HT1080 (cell line): Measurements from ENCODE around the gene ROBO1. TPM values are rescaled to one million over a fixed set of nuclear protein-coding genes. Genes with fewer than 3 reads are reported as not detected.

Source experiments
- DNase-seq: peaks from one replicate; pipeline ENCODE4 v3.0.0-alpha.2; 2015; ENCODE audit warnings: low read depth
- total RNA-seq: library from RNA; depleted of rRNA; stranded (reverse); fragments of >200 nt; shearing (Covaris generic); gene quantifications from 2 replicates; pipeline ENCODE4 v1.2.3, GENCODE V29; 2014

ROBO1 gene
- total RNA-seq, 1 experiment from 2014 or later = 15.1 TPM

- no peak for DNase-seq
These were observed 910.2 kb downstream of the ROBO1 start for GRCh38 chr3:78857494-78858111.

DNA sequence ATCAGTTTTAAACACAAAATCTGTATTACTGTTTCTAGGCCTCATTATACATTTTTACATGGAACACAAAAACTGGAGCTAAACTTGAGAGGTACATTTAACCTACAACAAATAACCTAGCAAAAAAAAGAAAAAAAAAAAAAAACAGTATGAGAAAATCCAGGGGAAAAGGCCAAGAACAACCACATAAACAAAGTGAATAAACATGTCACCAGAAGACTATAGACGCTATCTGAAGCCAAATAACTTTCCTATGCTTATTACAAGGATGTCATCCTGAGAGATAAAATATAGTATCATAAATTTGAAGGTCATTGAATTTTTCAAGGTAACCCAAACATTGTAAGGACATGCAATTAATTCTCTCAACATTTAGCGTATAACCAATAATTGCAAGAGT, 911.6 kb downstream of the ROBO1 start:
- no peak for DNase-seq

GRCh38 chr3:78855190-78855589, 912.6 kb downstream of the ROBO1 start:
- no peak for DNase-seq

GRCh38 chr3:78848392-78849288, 919.2 kb downstream of the ROBO1 start:
- DNase-seq = no peak

GRCh38 chr3:78847603-78848002, 920.2 kb downstream of the ROBO1 start:
- DNase-seq = no peak

DNA sequence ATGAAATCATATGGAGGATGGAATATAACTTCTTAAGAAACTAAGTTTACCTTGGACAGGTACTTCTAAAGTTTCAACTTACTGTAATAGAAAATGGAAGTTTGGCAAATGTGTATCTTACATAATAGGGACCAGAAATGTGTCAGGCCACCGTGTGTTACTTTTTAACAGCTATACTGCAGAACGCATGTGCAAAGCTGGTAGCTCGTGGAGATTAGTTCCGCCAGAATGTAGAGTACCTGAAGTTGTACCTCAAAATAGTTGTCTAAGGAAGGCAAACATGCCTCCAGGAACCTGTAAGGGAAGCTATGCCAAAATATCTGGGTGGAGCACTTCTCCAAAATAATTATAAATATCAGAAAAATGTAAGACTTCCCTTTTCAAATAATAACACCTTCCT, 920.6 kb downstream of the ROBO1 start:
- no peak for DNase-seq

- peak; percentile 6 for DNase-seq
These were observed 921.1 kb downstream of the ROBO1 start for GRCh38 chr3:78846718-78847117.

DNA sequence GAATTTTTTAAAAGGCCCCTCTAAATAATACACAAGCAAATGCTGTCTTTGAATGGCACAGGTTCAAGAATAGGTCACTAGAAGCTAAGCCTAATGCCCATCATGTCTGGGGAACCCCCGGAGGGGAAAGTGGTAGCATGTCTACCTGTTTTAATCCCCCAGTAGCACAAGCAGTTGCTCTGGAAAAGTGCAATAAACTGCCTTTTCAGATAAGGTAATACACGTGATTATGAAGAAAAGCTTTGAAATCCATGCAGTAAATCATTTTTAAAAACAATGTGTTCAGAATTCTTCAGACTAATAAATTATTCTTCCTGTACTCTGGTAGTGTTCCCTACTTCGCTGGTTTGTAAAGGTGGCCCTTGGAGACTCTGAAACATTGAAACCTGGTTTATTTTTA, 922.2 kb downstream of the ROBO1 start:
- DNase-seq = no peak

DNA sequence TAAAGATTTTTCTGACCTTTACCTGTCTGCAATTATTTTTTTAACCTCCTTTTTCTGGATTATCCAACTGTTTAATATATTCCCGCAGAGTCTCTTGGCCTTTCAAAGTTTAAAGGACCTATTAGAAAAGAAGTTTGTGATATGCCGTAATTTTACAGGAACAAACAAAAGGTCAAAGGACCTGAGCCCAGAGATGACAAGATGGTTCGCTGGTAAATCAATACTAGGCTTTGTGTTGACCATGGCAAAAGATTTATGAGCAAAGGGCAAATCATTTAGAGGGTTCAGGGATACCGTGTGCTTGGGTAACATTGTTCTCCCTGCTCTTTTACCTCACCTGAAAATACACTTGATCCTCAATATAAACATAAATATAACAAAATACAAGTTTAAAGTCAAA, 923.5 kb downstream of the ROBO1 start:
- DNase-seq = no peak

- DNase-seq = no peak
These were observed 928.1 kb downstream of the ROBO1 start for GRCh38 chr3:78839693-78840092.

DNA sequence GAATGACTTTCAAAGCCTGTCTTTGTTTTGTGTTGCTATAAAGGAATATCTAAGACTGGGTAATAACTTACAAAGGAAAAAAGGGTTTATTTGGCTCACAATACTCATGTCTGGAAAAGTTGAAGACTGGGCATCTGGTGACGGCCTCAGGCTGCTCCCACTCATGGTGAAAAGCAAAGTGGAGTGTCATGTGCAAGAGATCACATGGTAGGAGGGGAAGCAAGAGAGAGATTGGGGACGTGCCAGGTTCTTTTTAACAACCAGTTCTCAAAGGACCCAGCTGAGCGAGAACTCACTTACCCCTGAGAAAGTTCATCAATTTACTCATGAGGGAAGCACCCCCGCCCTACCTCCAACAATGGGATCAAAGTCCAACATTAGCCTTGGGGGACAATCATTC, 929.4 kb downstream of the ROBO1 start:
- DNase-seq = no peak

DNA sequence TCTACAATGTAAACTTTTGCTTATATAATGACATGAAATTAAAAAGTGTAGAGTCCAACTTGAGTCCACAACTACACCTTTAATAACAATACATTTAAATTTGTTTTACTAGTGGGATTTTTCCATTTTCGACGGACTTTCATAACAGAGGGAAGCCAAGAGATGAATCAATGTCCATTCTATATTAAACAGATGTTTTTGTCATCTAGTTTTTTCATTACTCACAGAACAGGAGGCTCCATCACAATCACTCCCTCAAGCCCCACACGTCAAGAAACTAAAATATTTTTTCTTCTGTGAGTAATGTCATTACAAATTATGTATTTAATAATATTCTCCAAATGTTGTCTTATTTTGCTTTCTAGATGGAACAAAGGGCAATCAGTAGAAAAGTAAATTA, 932.9 kb downstream of the ROBO1 start:
- no peak for DNase-seq

GRCh38 chr3:78832785-78833204, 935.0 kb downstream of the ROBO1 start:
- no peak for DNase-seq

DNA sequence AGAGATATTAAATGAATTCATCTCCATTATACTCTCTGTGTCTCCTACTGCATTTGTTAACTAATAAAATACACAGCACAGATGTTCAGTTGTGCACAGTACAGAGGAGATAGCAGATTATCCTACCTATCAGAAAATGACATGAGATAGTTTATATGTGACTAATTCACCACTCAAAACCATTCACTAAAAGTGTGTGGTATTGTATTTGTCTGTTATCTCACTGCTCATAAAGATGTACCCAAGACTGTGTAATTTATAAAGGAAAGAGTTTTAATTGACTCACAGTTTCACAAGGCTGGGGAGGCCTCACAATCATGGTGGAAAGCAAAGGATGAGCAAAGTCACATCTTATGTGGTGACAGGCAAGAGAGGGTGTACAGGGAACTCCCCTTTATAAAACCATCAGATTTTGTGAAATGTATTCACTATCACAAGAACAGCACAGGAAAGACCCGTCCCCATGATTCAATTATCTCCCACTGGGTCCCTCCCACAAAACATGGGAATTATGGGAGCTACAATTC, 936.3 kb downstream of the ROBO1 start:
- DNase-seq = no peak

DNA sequence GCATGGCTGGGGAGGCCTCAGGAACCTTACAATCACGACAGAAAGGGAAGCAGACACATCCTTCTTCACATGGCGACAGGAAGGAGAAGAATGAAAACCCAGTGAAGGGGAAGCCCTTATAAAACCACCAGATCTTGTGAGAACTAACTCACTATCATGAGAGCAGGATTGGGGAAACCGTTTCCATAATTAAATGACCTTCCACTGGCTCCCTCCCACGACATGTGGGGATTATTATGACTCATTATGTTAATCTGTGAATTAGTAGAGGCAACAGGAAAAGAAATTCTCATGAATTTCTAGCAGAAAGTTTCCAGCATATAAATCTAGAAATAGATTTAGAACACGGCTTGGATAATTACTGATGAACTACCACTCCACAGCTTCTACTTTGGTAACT, 937.3 kb downstream of the ROBO1 start:
- DNase-seq = no peak

- no peak for DNase-seq
These were observed 940.2 kb downstream of the ROBO1 start for GRCh38 chr3:78827618-78828017.

- DNase-seq = no peak
These were observed 942.0 kb downstream of the ROBO1 start for GRCh38 chr3:78825858-78826215.

DNA sequence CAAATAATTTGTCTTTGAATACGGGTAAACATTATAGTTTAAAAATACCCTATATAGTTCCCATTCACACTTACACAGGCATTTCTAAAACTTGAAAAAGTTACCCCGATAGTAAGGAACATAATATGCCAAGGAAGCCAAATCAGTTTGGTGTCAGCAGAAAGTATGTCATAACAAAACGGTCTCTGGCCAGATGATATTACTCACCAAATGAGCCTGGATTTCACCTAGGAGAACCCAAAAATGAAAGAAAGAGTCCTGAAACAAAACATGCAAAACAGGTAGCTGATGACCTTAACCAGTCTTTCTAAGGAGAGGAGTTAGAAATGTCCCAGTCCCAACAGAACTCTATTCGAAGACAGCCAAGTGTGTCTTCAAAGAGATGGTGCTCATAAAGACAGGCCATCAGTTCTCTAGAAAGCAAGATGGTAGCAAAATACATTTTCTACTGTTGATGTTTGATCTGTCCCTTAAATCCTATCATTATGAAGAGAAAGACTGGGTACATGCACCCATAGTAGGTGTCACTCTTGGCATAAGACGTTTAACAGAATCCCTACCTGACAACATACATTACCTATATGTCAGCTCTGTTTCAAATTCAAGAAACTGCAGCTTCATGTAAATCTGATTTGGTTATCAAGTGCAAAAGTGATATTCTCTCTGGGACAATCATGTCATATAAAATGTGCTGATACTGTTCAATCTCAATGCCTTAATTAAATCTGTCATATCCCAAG, 942.5 kb downstream of the ROBO1 start:
- DNase-seq = no peak

DNA sequence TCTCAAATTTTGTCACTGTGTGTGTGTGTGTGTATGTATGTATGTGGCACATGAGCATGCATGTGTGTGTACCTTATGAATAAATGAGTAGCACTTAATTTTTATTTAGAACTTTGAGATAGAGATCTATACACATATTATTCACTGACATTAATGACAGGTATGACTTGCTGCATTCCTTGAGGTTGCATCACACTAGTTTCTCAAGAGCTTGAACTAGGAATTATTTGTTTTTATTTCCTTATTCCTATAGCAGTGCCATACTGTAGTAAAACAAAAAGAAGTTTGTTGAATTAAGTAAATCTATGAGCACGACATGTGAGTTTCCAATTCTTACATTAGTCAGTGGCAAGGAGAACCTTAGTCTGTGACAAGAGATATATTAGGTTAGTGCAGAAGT, 943.9 kb downstream of the ROBO1 start:
- no peak for DNase-seq

DNA sequence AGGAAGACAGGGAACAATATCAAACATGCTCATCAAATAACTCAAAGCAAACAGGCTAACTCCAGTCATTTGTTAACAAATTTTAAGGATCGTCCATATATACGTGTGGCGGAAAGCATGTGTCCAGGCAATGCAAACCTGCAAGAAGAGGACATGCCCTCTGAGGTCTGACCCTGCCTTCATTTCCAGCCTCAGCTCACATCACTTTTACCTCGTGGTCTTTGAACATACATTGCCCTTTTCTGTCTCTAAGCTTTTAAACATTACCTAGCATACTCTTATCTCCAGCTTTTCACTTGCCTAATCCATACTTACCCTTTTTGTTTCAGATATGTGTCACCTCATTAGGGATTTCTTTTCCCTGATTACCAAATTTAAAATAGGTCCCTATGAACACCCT, 944.4 kb downstream of the ROBO1 start:
- DNase-seq = no peak

DNA sequence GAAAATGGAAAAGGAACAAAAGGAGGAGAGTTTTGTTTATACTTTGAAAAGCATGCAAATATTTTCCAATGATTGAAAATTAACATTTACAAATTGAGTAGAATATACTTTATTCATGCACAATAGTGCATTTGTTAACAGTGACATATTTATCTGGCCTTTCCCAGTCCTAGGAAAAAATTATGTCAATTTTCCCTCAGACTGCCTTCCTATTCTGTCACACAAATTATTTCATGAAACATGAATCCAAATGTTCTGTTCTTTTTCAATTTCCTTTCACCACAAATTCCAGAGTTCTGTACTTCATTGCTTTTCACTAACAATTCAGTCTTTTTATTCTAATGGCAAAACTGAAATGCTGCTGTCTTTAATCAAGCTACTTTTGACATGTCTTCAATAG, 945.1 kb downstream of the ROBO1 start:
- DNase-seq = no peak

- DNase-seq = no peak
These were observed 947.3 kb downstream of the ROBO1 start for GRCh38 chr3:78820542-78820941.
